GM21737 (cell line): Measurements from ENCODE around the gene CAMK2A.

Experiments
- ATAC-seq: cut with Tn5 transposase; IDR thresholded peaks from one replicate; pipeline ENCODE4 v1.9.1; 2021; ENCODE audit warnings: mild to moderate bottlenecking, moderate library complexity; ENCODE audit not compliant: unreplicated experiment

CAMK2A gene

GRCh38 chr5:150215979-150216944 lies 73.3 kb downstream of the CAMK2A start:
- no peak for ATAC-seq

DNA sequence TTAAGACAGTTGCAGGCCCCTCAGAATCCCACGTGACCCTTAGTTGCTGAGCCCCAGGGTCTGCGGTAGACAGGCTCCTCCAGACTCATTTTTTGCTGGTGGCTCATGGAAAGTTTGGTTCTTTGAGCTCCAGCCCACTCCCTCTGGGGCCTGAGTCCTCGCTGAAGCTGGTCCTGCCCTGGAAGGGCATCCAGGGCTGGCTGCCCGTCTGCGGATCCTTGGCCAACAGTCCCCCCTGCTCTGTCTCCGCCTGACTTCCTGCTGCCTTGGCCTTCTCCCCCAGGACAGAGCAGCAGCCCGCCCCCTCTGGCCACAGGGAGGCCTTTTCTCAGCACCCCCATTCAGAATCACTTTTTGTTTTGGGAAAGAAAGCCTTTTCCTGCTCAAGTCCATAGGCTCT lies 75.3 kb downstream of the CAMK2A start:
- ATAC-seq, result no peak

DNA sequence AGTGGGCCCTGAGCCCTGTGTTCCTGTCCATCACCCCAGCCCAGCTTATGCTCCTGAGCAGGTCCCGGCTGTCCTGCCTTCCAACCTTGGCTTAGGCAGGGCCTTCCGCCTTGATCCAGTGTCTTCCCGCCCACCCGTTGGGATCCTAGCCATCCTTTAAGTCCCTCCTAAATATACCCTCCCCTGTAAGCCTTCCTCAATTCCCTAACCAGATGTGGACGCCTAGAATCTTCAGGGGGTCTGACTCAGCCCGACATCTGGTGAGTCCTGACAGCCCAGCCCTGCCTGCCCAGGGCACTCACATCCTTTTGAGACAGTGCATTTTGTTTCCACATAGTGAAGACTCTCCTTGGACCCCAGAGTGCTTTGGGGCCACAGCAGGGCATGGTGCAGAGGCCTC lies 76.0 kb downstream of the CAMK2A start:
- no peak for ATAC-seq

- ATAC-seq, result no peak
Measured at GRCh38 chr5:150211156-150212030, 78.2 kb downstream of the CAMK2A start.

DNA sequence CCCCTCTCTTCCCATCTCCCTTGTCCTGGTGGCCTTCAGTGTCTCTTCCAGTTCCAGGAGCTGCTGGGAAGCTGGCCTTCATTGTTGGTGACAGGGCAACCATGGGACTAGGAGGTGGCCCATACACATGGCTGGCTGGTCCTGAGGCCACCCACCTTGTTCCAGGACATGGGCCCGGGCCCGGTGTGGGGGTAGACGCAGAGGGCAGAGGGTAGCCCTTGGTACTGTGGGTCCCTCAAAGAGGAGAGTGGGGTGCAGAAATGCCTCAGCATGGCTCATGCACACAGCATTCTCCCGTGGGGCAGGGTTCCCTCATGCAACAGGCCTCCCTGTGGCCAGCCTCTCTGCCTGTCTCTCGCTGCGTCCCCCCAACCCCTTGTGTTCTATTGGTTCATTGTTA lies 78.9 kb downstream of the CAMK2A start:
- no peak for ATAC-seq

DNA sequence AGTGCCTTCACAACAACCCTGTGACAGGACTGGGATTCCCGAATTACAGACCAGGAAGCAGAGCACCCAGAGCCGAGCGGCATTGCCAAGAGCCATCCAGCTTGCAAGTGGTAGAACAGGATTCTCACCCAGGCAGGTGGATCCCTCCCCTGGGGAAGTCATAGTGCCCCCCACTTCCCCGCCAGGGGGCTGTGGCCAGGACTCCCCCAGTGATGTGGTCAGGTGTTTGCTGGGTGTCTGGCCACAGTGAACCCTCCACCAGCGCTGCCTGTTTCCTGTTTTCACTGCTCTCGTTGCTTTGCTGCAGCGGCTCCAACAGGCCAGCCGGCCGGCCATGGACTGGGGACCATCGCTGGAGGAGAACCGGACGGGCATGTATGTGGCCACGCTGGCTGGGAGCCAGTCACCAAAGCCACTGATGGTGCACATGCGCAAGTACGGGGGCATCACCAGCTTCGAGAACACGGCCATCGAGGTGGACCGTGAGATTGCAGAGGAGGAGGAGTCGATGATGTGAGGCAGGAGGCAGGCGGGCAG lies 80.4 kb downstream of the CAMK2A start:
- no peak for ATAC-seq

GRCh38 chr5:150208187-150209098 lies 81.1 kb downstream of the CAMK2A start:
- ATAC-seq, result no peak

DNA sequence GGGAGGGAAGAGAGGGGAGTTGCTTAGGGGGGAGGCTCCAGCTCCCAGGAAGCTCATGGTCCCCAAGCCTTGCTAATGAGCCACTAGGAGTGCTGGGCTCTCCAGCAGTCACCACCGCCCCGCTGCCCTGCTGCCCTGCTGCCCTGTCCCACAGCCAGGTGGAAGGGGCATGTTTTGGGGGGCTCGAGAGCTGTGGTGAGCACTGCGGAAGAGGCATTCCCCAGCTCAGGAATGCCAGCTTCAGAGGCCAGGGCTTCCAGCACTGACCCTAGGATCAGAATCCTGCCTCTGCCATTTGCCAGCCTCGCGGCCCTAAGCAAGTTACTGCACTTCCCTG lies 82.8 kb downstream of the CAMK2A start:
- no peak for ATAC-seq

GRCh38 chr5:150206098-150206778 lies 83.3 kb downstream of the CAMK2A start:
- ATAC-seq, result no peak

GRCh38 chr5:150204590-150204960 lies 85.0 kb downstream of the CAMK2A start:
- no peak for ATAC-seq

DNA sequence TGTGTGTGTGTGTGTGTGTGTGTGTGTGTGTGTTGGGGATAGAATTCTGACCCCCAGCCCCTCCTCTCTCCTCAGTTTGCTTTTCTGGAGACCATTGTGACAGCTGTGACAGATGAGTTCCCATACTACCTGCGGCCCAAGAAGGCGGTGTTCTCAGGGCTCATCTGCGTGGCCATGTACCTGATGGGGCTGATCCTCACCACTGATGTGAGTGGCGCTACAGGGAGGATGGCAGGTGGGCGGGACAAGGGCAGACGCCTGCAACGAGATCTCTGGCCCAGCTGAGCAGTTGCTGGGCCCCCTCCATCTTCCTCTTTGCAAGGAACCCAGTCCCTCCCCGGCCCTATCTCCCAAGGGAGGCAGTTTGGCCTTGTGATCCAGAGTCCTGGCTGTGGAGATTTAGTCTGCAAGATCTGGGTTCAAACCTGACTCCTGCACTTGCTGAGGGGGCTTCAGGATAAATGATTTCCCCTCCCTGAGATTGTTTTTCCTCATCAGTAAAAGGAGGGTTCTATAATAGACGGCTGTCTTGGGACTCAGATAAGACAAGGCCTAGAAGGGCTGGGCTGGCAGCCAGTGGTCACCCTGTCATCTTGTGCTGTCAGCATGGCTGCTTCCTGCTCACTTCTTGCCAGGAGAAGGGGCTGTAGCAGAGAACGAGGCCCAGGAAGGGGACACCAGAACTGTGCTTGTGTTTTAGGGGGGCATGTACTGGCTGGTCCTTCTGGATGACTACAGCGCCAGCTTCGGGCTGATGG lies 85.6 kb downstream of the CAMK2A start:
- no peak for ATAC-seq

- ATAC-seq, result no peak
Measured at GRCh38 chr5:150202501-150202900, 87.1 kb downstream of the CAMK2A start.

GRCh38 chr5:150197476-150197875 lies 92.1 kb downstream of the CAMK2A start:
- no peak for ATAC-seq

DNA sequence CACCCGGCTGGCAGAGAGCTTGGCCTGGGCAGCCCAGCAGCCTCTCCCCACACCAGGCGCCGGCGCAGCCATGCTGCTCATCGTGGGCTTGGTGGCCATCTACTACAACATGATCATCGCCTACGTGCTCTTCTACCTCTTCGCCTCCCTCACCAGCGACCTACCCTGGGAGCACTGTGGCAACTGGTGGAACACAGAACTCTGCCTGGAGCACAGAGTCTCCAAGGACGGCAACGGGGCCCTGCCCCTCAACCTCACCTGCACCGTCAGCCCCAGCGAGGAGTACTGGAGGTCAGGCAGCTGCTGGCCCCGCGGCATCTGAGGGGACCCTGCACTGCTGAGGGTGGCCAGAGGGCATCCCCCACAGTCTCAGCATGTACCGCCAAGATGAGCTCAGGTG lies 92.6 kb downstream of the CAMK2A start:
- ATAC-seq, result no peak

- no peak for ATAC-seq
Measured at GRCh38 chr5:150196514-150196913, 93.1 kb downstream of the CAMK2A start.

DNA sequence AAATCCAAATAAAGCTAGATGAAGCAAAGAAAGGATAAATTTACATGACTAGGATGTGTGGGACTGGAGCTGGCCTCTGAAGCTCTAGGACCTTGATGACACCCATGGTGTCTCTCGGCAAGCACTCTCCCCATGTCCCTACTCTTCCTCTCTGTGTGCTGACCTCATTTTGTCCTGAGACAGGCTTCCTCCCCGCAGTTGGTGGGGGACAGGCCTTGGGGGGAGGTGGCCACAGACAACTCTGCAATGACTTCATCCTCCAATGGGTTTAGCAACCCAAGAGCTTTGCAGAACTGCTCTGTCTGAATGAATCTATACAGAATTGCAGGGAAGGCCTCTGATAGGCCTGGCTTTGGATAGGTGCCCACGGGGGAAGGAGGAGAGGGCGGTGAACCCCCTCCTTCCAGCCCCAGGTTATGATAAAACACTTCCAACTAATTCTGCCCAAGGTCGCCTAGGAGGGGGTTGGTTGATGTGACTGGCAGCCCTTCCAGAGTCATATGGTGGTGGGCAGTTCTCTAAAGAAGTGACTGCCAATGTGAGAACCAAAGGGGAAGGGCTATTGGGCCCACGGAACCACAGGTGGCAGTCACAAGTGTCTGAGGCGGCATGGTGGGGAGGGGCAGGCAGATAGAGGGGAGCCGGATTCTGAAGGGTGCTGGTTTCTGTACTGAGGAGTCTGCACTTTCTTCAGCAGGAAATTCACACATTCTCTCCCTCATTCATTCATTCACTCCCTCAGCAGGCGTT lies 93.7 kb downstream of the CAMK2A start:
- ATAC-seq, result no peak

DNA sequence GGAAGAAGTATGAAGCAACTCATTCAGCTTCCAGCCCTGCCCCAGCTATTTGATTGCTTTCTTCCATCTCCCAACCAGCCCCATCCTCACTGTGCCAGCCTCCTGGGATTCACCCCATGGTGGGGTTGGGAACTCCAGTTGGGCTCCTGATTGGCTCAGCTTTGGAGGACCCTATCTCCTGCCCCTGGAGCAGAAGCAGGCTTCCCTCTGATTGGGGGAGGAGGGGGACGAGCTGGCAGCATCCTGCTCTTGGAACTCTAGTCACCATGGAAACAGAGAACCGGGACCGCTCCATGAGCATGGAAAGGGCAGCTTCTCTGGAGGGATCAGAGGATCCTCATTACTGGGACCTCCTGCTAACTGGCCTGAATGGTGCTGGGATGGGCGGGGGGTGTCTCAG lies 97.1 kb downstream of the CAMK2A start:
- no peak for ATAC-seq

DNA sequence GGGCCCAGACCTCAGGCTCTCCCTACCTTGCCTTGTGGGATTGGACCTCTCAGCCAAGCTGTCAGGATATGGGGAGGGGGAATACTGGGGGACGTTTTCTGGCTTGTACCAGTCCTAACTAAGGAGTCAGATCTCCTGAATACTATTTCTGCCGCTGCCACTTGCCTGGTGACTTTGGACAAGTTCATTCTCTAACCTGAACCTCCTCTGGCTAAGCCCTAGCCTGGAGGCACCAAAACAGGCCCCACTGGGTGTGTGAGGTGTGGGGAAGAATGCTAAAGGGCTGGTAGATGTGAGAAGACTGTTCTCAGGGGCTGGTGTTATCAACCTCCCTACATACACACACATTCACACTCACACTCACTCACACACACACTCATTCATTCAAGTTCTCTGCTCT lies 98.6 kb downstream of the CAMK2A start:
- no peak for ATAC-seq
